Kidney (tissue), 11 donors: ENCODE measurements around the gene PDE4DIP. TPM values are rescaled to one million over a fixed set of nuclear protein-coding genes. Genes with fewer than 3 reads are reported as not detected.
"Not testable (repeated sequence)": the region's sequence is repeated elsewhere in the genome, so short reads cannot be mapped to it uniquely, and the experiment has no call there.

ENCODE experiments used
- DNase-seq, 5 donors: peaks; one replicate each; pipeline ENCODE4 v3.0.0-alpha.2; 2013 to 2020
- FAIRE-seq: peaks from 2 replicates; lab custom pipeline; 2012; peaks lifted over from hg19 to GRCh38; lab: Jason Lieb, UNC
- H3K27ac ChIP-seq, 2 donors: one replicate each; pipeline ENCODE4 v1.7.0; 2013; ENCODE audit warnings: low read depth in 2 of 2, low read length in 2 of 2, inconsistent platforms in 1 of 2
- H3K27me3 ChIP-seq: one replicate; pipeline ENCODE4 v1.7.1; 2013; ENCODE audit warnings: low read length, inconsistent platforms; ENCODE audit not compliant: control insufficient read depth, insufficient read depth
- H3K36me3 ChIP-seq, 3 donors: one replicate each; pipeline versions ENCODE4 v1.7.0 to v1.7.1; 2013; ENCODE audit warnings: low read length in 3 of 3, control low read depth in 1 of 3, inconsistent platforms in 1 of 3; ENCODE audit not compliant: insufficient read depth in 3 of 3, control insufficient read depth in 2 of 3
- H3K4me1 ChIP-seq, 3 donors: one replicate each; pipeline versions ENCODE4 v1.7.0 to v1.7.1; 2013; ENCODE audit warnings: low read length in 3 of 3, inconsistent platforms in 1 of 3, low read depth in 1 of 3; ENCODE audit not compliant: control insufficient read depth in 2 of 3, insufficient read depth in 2 of 3
- H3K4me3 ChIP-seq, 3 donors: one replicate each; pipeline versions ENCODE4 v1.7.0 to v1.8.1; 2013; ENCODE audit warnings: low read length in 3 of 3, control low read depth in 1 of 3, inconsistent platforms in 1 of 3
- H3K9ac ChIP-seq, 3 donors: one replicate each; pipeline versions ENCODE4 v1.7.0 to v1.7.1; 2013; ENCODE audit warnings: low read length in 3 of 3, control low read depth in 1 of 3, inconsistent platforms in 1 of 3
- H3K9me3 ChIP-seq, 3 donors: one replicate each; pipeline versions ENCODE4 v1.7.0 to v1.7.1; 2013; ENCODE audit warnings: low read length in 3 of 3, control low read depth in 1 of 3, inconsistent platforms in 1 of 3; ENCODE audit not compliant: control insufficient read depth in 2 of 3, insufficient read depth in 1 of 3
- intact Hi-C: fragments of 100-400 bp; cut with DNase I; formaldehyde crosslinking; loops from one replicate; pipeline ENCODE4 v1.11.1; 2022
- polyA plus RNA-seq: library from polyadenylated mRNA; stranded (reverse); fragments of 350-450 nt; fragmentation: Illumina TruSeq; extraction: RNeasy Lipid Tissue Mini Kit (QIAGEN cat#74804); gene quantifications from one replicate; pipeline ENCODE4 v1.2.3, GENCODE V29; 2014; ENCODE audit warnings: low read depth, low replicate concordance; ENCODE audit not compliant: insufficient read depth
- total RNA-seq: library from RNA; stranded (reverse); fragmentation: NEBNext Ultra II Directional; extraction: Animal tissue kit (Norgen Biotek cat#: 25700); gene quantifications from one replicate; pipeline ENCODE4 v1.2.1, GENCODE V29; 2021
- donor health status: control.
- donor health status: control.
- donor health status: DM: yes; HTN: yes; CAD: no.
- donor health status: Normal renal cell carcinoma (clear cell type).

PDE4DIP gene
- total and polyA plus RNA-seq, 2 donors from 2014 or later: 50.1 to 148 TPM

- H3K4me1 ChIP-seq, H3K27me3 ChIP-seq, intact Hi-C loops, DNase-seq, H3K36me3 ChIP-seq, H3K27ac ChIP-seq, FAIRE-seq, H3K9me3 ChIP-seq, H3K4me3 ChIP-seq, H3K9ac ChIP-seq: not testable (repeated sequence)
These were observed 15.3 kb upstream of the PDE4DIP start for GRCh38 chr1:148828962-148829361.

- H3K9ac ChIP-seq, H3K4me3 ChIP-seq, intact Hi-C loops, H3K27me3 ChIP-seq, H3K27ac ChIP-seq, H3K9me3 ChIP-seq, FAIRE-seq, DNase-seq, H3K4me1 ChIP-seq, H3K36me3 ChIP-seq: not testable (repeated sequence)
These were observed 14.9 kb upstream of the PDE4DIP start for GRCh38 chr1:148829365-148829764.

GRCh38 chr1:148841262-148841661 is 3.0 kb upstream of the PDE4DIP start:
- FAIRE-seq, DNase-seq, H3K27me3 ChIP-seq, H3K4me1 ChIP-seq, H3K27ac ChIP-seq, intact Hi-C loops, H3K9ac ChIP-seq, H3K36me3 ChIP-seq, H3K4me3 ChIP-seq, H3K9me3 ChIP-seq: not testable (repeated sequence)

GRCh38 chr1:148844651-148845050 is 423 bp downstream of the PDE4DIP start:
- H3K9me3 ChIP-seq, H3K27me3 ChIP-seq, H3K4me3 ChIP-seq, intact Hi-C loops, DNase-seq, H3K4me1 ChIP-seq, H3K36me3 ChIP-seq, H3K9ac ChIP-seq, H3K27ac ChIP-seq, FAIRE-seq: not testable (repeated sequence)

- H3K36me3 ChIP-seq, DNase-seq, H3K4me3 ChIP-seq, intact Hi-C loops, H3K9me3 ChIP-seq, H3K27me3 ChIP-seq, H3K4me1 ChIP-seq, H3K27ac ChIP-seq, H3K9ac ChIP-seq, FAIRE-seq: not testable (repeated sequence)
These were observed 840 bp downstream of the PDE4DIP start for GRCh38 chr1:148845068-148845467.

- DNase-seq, H3K4me3 ChIP-seq, H3K27me3 ChIP-seq, intact Hi-C loops, FAIRE-seq, H3K36me3 ChIP-seq, H3K9me3 ChIP-seq, H3K4me1 ChIP-seq, H3K9ac ChIP-seq, H3K27ac ChIP-seq: not testable (repeated sequence)
These were observed 6.1 kb downstream of the PDE4DIP start for GRCh38 chr1:148850347-148850746.

GRCh38 chr1:148850840-148851239 is 6.6 kb downstream of the PDE4DIP start:
- H3K36me3 ChIP-seq, FAIRE-seq, DNase-seq, H3K9me3 ChIP-seq, H3K4me3 ChIP-seq, H3K27me3 ChIP-seq, H3K27ac ChIP-seq, intact Hi-C loops, H3K4me1 ChIP-seq, H3K9ac ChIP-seq: not testable (repeated sequence)

GRCh38 chr1:148851684-148852083 is 7.5 kb downstream of the PDE4DIP start:
- H3K27ac ChIP-seq, H3K9me3 ChIP-seq, H3K36me3 ChIP-seq, intact Hi-C loops, FAIRE-seq, H3K4me3 ChIP-seq, H3K9ac ChIP-seq, DNase-seq, H3K27me3 ChIP-seq, H3K4me1 ChIP-seq: not testable (repeated sequence)

GRCh38 chr1:148853363-148853762 is 9.1 kb downstream of the PDE4DIP start:
- H3K27ac ChIP-seq, H3K9me3 ChIP-seq, DNase-seq, H3K27me3 ChIP-seq, FAIRE-seq, H3K36me3 ChIP-seq, H3K4me1 ChIP-seq, intact Hi-C loops, H3K4me3 ChIP-seq, H3K9ac ChIP-seq: not testable (repeated sequence)
